Liver (tissue), 9 donors: Measurements from ENCODE around the gene ANKRD13B. TPM values are rescaled to one million over a fixed set of nuclear protein-coding genes. Genes with fewer than 3 reads are reported as not detected.
A peak's percentile ranks its signal among the peaks of the same experiment; 100 is the strongest.

Experiments used
- DNase-seq: peaks from one replicate; pipeline ENCODE4 v3.0.0-alpha.2; 2017; ENCODE audit warnings: low spot score
- H3K27ac ChIP-seq, 2 donors: one replicate each; pipeline ENCODE4 v1.7.0; 2013; ENCODE audit warnings: inconsistent platforms in 2 of 2, low read length in 2 of 2, control low read depth in 1 of 2, low read depth in 1 of 2, mild to moderate bottlenecking in 1 of 2
- H3K27me3 ChIP-seq, 4 donors: one replicate each; pipeline versions ENCODE4 v1.6.1 to v1.7.0; 2013; ENCODE audit warnings: low read length in 3 of 4, inconsistent platforms in 1 of 4, mild to moderate bottlenecking in 1 of 4, moderate library complexity in 1 of 4; ENCODE audit not compliant: control insufficient read depth in 4 of 4, insufficient read depth in 4 of 4
- H3K36me3 ChIP-seq, 4 donors: one replicate each; pipeline versions ENCODE4 v1.6.1 to v1.7.0; 2013; ENCODE audit warnings: low read length in 3 of 4, mild to moderate bottlenecking in 3 of 4, low read depth in 1 of 4, moderate library complexity in 1 of 4; ENCODE audit not compliant: control insufficient read depth in 4 of 4, insufficient read depth in 3 of 4
- H3K4me1 ChIP-seq, 4 donors: one replicate each; pipeline versions ENCODE4 v1.6.1 to v1.7.0; 2013; ENCODE audit warnings: low read length in 3 of 4, mild to moderate bottlenecking in 3 of 4, moderate library complexity in 1 of 4; ENCODE audit not compliant: control insufficient read depth in 4 of 4, insufficient read depth in 4 of 4
- H3K4me3 ChIP-seq, 3 donors: one replicate each; pipeline versions ENCODE4 v1.6.1 to v1.7.0; 2013; ENCODE audit warnings: low read length in 3 of 3, control low read depth in 1 of 3, low read depth in 1 of 3, mild to moderate bottlenecking in 1 of 3
- H3K9ac ChIP-seq, 2 donors: one replicate each; pipeline ENCODE4 v1.7.0; 2013; ENCODE audit warnings: low read length in 2 of 2, mild to moderate bottlenecking in 2 of 2, moderate library complexity in 2 of 2, control low read depth in 1 of 2, low read depth in 1 of 2
- H3K9me3 ChIP-seq, 4 donors: one replicate each; pipeline versions ENCODE4 v1.6.1 to v1.7.0; 2013; ENCODE audit warnings: low read length in 3 of 4; ENCODE audit not compliant: control insufficient read depth in 4 of 4
- EGR1 ChIP-seq, 2 donors: IDR thresholded peaks; 2 replicates each; pipeline ENCODE4 v1.6.1; 2016 to 2018; ENCODE audit warnings: antibody characterized with exemption in 2 of 2, low read depth in 2 of 2
- FOXA2 ChIP-seq: IDR thresholded peaks from 2 replicates; pipeline ENCODE4 v1.6.1; 2016; ENCODE audit warnings: antibody characterized with exemption
- GABPA ChIP-seq, 2 donors: IDR thresholded peaks in 1 of 2; conservative IDR thresholded peaks in 1 of 2; 2 replicates each; pipeline ENCODE4 v1.6.1; 2016; ENCODE audit warnings: antibody characterized with exemption in 2 of 2, mild to moderate bottlenecking in 1 of 2, moderate library complexity in 1 of 2
- HNF4A ChIP-seq, 2 donors: conservative IDR thresholded peaks; 2 replicates each; pipeline ENCODE4 v1.6.1; 2016; ENCODE audit warnings: antibody characterized with exemption in 2 of 2, mild to moderate bottlenecking in 2 of 2
- HNF4G ChIP-seq: IDR thresholded peaks from 2 replicates; pipeline ENCODE4 v1.6.1; 2016; ENCODE audit warnings: antibody characterized with exemption
- JUND ChIP-seq, 2 donors: IDR thresholded peaks; 2 replicates each; pipeline ENCODE4 v1.6.1; 2016; ENCODE audit warnings: antibody characterized with exemption in 2 of 2
- MAX ChIP-seq: IDR thresholded peaks from 2 replicates; pipeline ENCODE4 v1.6.1; 2016; ENCODE audit warnings: antibody characterized with exemption
- NR2F2 ChIP-seq: IDR thresholded peaks from 2 replicates; pipeline ENCODE4 v1.6.1; 2016; ENCODE audit warnings: antibody characterized with exemption
- RAD21 ChIP-seq, 2 donors: IDR thresholded peaks; 2 replicates each; pipeline ENCODE4 v1.6.1; 2016; ENCODE audit warnings: antibody characterized with exemption in 2 of 2, mild to moderate bottlenecking in 2 of 2
- REST ChIP-seq: IDR thresholded peaks from 2 replicates; pipeline ENCODE4 v1.6.1; 2016; ENCODE audit warnings: antibody characterized with exemption, mild to moderate bottlenecking
- RXRA ChIP-seq, 2 donors: IDR thresholded peaks; 2 replicates each; pipeline ENCODE4 v1.6.1; 2017 to 2018; ENCODE audit warnings: antibody characterized with exemption in 2 of 2, mild to moderate bottlenecking in 1 of 2
- SP1 ChIP-seq: IDR thresholded peaks from 2 replicates; pipeline ENCODE4 v1.6.1; 2018; ENCODE audit warnings: antibody characterized with exemption, mild to moderate bottlenecking
- YY1 ChIP-seq: IDR thresholded peaks from 2 replicates; pipeline ENCODE4 v1.6.1; 2016; ENCODE audit warnings: antibody characterized with exemption, mild to moderate bottlenecking
- WGBS: extraction: QIAGEN DNeasy Blood & Tissue Kit; methylation state at CpG from one replicate; pipeline ENCODE4 v1.1.7; 2013; 5-methylcytosine and 5-hydroxymethylcytosine counted together
- polyA plus RNA-seq, 2 donors: library from polyadenylated mRNA; stranded (reverse) in 1 of 2; unstranded in 1 of 2; fragments of 200-250 nt in 1 of 2; fragments of >200 nt in 1 of 2; fragmentation: Nextera tagmentation in 1 of 2; extraction: Ambion mirVana in 1 of 2; gene quantifications; one replicate each; pipeline versions ENCODE4 v1.2.1 to v1.2.3, GENCODE V29; 2013 to 2015
- total RNA-seq, 2 donors: library from RNA; depleted of rRNA; stranded (reverse); fragments of >200 nt; gene quantifications; one replicate each; pipeline ENCODE4 v1.2.3, GENCODE V29; 2014
- TF ChIP-seq, protein P1 (sequence below): IDR thresholded peaks from 2 replicates; pipeline ENCODE4 v1.6.1; 2016; ENCODE audit warnings: antibody characterized with exemption
- donor health status: healthy.
- donor health status: healthy.
- donor health status: healthy.
- donor health status: healthy.
- donor health status: healthy.

The ANKRD13B gene
- total and polyA plus RNA-seq, 4 donors, result 0.06 to 1.6 (median 0.51) TPM

- 7% methylated on average over 55 of the region's 55 CpGs for WGBS
- Histone ChIP-seq H3K4me3 (peak overlapping the region; percentile 55 to 77 (median 55)), H3K36me3 (peaks cover 0 to 13% (median 0%) of the 10 kb centered on the region in 4 donors), H3K4me1 (peaks cover 6 to 65% (median 47%) of the 10 kb centered on the region in 4 donors), H3K9me3 (no peaks in the 10 kb centered on the region), H3K27ac (peak overlapping the region; percentile 79 to 84), H3K27me3 (no peaks in the 10 kb centered on the region), H3K9ac (peak overlapping the region in 1 of 2 donors; percentile 58)
- peak; percentile 54 to 68 for TF ChIP-seq RXRA (IDR thresholded peaks at IDR 0.05)
- TF ChIP-seq FOXA2, result no peak
- peak; percentile 45 for TF ChIP-seq YY1
- no peak for TF ChIP-seq NR2F2
- TF ChIP-seq, protein P1, sequence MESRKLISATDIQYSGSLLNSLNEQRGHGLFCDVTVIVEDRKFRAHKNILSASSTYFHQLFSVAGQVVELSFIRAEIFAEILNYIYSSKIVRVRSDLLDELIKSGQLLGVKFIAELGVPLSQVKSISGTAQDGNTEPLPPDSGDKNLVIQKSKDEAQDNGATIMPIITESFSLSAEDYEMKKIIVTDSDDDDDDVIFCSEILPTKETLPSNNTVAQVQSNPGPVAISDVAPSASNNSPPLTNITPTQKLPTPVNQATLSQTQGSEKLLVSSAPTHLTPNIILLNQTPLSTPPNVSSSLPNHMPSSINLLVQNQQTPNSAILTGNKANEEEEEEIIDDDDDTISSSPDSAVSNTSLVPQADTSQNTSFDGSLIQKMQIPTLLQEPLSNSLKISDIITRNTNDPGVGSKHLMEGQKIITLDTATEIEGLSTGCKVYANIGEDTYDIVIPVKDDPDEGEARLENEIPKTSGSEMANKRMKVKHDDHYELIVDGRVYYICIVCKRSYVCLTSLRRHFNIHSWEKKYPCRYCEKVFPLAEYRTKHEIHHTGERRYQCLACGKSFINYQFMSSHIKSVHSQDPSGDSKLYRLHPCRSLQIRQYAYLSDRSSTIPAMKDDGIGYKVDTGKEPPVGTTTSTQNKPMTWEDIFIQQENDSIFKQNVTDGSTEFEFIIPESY, result no peak
- TF ChIP-seq SP1, result peak; percentile 57
- TF ChIP-seq RAD21 (IDR thresholded peaks at IDR 0.05), result peak in 1 of 2 donors; percentile 13
- TF ChIP-seq JUND (IDR thresholded peaks at IDR 0.05), result no peak
- TF ChIP-seq REST, result no peak
- TF ChIP-seq HNF4A (conservative IDR thresholded peaks at IDR 0.05), result peak; percentile 64 to 75
- TF ChIP-seq MAX, result no peak
- no peak for TF ChIP-seq GABPA (IDR thresholded peaks at IDR 0.05 in 1 of 2, conservative IDR thresholded peaks at IDR 0.05 in 1 of 2)
- TF ChIP-seq HNF4G, result no peak
- DNase-seq, result no peak
Measured at GRCh38 chr17:29565643-29566472, 27.1 kb upstream of the ANKRD13B start.

- whole genome bisulfite sequencing, result 1% methylated on average over 94 of the region's 94 CpGs
- Histone ChIP-seq H3K4me1 (peaks cover 6 to 65% (median 48%) of the 10 kb centered on the region in 4 donors), H3K27ac (peak within 1 kb of the TSS; percentile 87 to 91), H3K36me3 (peaks cover 0 to 9% (median 1%) of the 10 kb centered on the region in 4 donors), H3K9ac (peak within 1 kb of the TSS; percentile 77 to 87), H3K9me3 (no peaks in the 10 kb centered on the region), H3K27me3 (no peaks in the 10 kb centered on the region), H3K4me3 (peak within 1 kb of the TSS; percentile 67 to 92 (median 77))
- DNase-seq, result peak; percentile 66
- no peak for TF ChIP-seq RAD21 (IDR thresholded peaks at IDR 0.05)
- TF ChIP-seq SP1, result peak; percentile 24
- TF ChIP-seq EGR1 (IDR thresholded peaks at IDR 0.05; ENCODE audit: low read depth in 2 of 2), result no peak
Measured at GRCh38 chr17:29566473-29567303, 26.2 kb upstream of the ANKRD13B start, which contains the start of gene ABHD15. Gene ABHD15 (minus strand): TSS chr17:29567037. CDS start chr17:29566966, 71 bp downstream.
